ENCODE data around the gene ALG11. TPM values are rescaled to one million over a fixed set of nuclear protein-coding genes. Genes with fewer than 3 reads are reported as not detected.

Gene ALG11
- total RNA-seq, 1 donor from 2014 or later = 44.7 TPM

DNA sequence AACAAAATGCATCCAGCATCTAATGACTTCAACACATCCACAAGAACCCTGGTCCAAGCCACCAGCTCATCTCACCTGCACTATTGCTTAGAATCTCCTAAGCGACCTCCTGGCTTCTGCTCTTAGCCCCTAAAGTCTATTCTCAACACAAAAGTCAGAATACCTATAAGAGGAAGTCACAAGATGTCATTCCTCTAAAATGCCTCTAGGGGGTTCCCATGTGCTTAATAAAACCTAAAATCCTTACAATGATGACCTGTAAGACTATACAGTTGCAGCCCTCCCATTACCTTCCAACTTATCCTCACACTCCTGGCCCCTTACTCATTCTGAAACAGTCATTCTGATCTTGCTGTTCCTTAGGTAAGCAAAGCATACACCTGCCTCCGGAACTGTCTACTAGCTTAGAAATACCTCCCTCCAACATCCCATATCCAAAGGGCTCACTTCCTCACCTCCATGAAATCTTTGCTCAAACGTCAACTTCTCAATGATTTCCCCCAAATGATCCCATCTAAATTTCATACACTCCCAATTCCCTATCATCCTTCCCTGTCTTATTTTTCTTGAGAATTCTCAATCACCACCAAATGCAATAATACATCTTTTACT lies 11.0 kb upstream of the ALG11 start:
- TF ChIP-seq, protein P1, sequence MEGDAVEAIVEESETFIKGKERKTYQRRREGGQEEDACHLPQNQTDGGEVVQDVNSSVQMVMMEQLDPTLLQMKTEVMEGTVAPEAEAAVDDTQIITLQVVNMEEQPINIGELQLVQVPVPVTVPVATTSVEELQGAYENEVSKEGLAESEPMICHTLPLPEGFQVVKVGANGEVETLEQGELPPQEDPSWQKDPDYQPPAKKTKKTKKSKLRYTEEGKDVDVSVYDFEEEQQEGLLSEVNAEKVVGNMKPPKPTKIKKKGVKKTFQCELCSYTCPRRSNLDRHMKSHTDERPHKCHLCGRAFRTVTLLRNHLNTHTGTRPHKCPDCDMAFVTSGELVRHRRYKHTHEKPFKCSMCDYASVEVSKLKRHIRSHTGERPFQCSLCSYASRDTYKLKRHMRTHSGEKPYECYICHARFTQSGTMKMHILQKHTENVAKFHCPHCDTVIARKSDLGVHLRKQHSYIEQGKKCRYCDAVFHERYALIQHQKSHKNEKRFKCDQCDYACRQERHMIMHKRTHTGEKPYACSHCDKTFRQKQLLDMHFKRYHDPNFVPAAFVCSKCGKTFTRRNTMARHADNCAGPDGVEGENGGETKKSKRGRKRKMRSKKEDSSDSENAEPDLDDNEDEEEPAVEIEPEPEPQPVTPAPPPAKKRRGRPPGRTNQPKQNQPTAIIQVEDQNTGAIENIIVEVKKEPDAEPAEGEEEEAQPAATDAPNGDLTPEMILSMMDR (IDR thresholded peaks at IDR 0.05; ENCODE audit: unreplicated experiment) = peak; percentile 69
- peaks cover 7% of the 10 kb centered on the region for H3K27me3 Mint-ChIP-seq (ENCODE audit: unreplicated experiment)
- no peak overlapping the region for H3K4me3 Mint-ChIP-seq (ENCODE audit: unreplicated experiment)
- no peaks in the 10 kb centered on the region for H3K9me3 Mint-ChIP-seq (ENCODE audit: unreplicated experiment)
- peaks cover 6% of the 10 kb centered on the region for H3K36me3 Mint-ChIP-seq (ENCODE audit: low read depth, unreplicated experiment)
- H3K27ac Mint-ChIP-seq (ENCODE audit: unreplicated experiment) = no peak overlapping the region
- no peak for DNase-seq (ENCODE audit: low spot score)
- peaks cover 15% of the 10 kb centered on the region for H3K4me1 Mint-ChIP-seq (ENCODE audit: unreplicated experiment)

GRCh38 chr13:52002361-52002760 lies 9.8 kb upstream of the ALG11 start:
- Mint-ChIP-seq H3K4me1 (ENCODE audit: unreplicated experiment) (peaks cover 14% of the 10 kb centered on the region), H3K27me3 (ENCODE audit: unreplicated experiment) (peaks cover 4% of the 10 kb centered on the region), H3K4me3 (ENCODE audit: unreplicated experiment) (no peak overlapping the region), H3K9me3 (ENCODE audit: unreplicated experiment) (no peaks in the 10 kb centered on the region), H3K27ac (ENCODE audit: unreplicated experiment) (no peak overlapping the region), H3K36me3 (ENCODE audit: low read depth, unreplicated experiment) (peaks cover 14% of the 10 kb centered on the region)
- no peak for DNase-seq (ENCODE audit: low spot score)
- TF ChIP-seq, protein P1 (IDR thresholded peaks at IDR 0.05; ENCODE audit: unreplicated experiment) = no peak

DNA sequence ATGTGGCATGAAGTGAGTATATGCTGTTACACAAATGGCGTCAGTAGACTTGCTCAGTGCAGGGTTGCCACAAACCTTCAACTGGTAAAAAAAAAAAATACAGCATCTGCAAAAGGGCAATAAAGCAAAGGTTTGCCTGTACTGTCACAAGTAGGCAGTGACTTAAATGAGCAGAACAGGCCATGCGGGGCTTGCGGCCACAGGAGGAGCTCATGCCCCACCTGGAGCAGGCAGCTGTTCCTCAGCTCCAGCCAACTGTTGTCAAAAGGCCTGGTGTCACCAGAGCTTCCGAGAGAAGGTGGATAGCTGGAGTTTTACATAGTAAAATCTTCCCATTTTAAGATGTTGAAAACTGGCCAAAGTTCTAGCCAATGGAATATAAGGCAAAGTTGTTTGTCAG lies 8.7 kb upstream of the ALG11 start:
- Mint-ChIP-seq H3K27ac (ENCODE audit: unreplicated experiment) (no peak overlapping the region), H3K36me3 (ENCODE audit: low read depth, unreplicated experiment) (peaks cover 17% of the 10 kb centered on the region), H3K9me3 (ENCODE audit: unreplicated experiment) (no peaks in the 10 kb centered on the region), H3K27me3 (ENCODE audit: unreplicated experiment) (peaks cover 3% of the 10 kb centered on the region), H3K4me3 (ENCODE audit: unreplicated experiment) (no peak overlapping the region), H3K4me1 (ENCODE audit: unreplicated experiment) (peaks cover 10% of the 10 kb centered on the region)
- DNase-seq (ENCODE audit: low spot score) = no peak
- TF ChIP-seq, protein P1 (IDR thresholded peaks at IDR 0.05; ENCODE audit: unreplicated experiment) = no peak

- Mint-ChIP-seq H3K4me3 (ENCODE audit: unreplicated experiment) (no peak overlapping the region), H3K9me3 (ENCODE audit: unreplicated experiment) (no peaks in the 10 kb centered on the region), H3K36me3 (ENCODE audit: low read depth, unreplicated experiment) (peaks cover 17% of the 10 kb centered on the region), H3K27ac (ENCODE audit: unreplicated experiment) (peak overlapping the region; percentile 39), H3K4me1 (ENCODE audit: unreplicated experiment) (peaks cover 10% of the 10 kb centered on the region), H3K27me3 (ENCODE audit: unreplicated experiment) (peaks cover 4% of the 10 kb centered on the region)
- TF ChIP-seq, protein P1 (IDR thresholded peaks at IDR 0.05; ENCODE audit: unreplicated experiment) = no peak
- DNase-seq (ENCODE audit: low spot score) = no peak
Measured at GRCh38 chr13:52004511-52005170, 7.6 kb upstream of the ALG11 start.

- Mint-ChIP-seq H3K27ac (ENCODE audit: unreplicated experiment) (no peak overlapping the region), H3K36me3 (ENCODE audit: low read depth, unreplicated experiment) (peaks cover 17% of the 10 kb centered on the region), H3K27me3 (ENCODE audit: unreplicated experiment) (peaks cover 5% of the 10 kb centered on the region), H3K4me1 (ENCODE audit: unreplicated experiment) (peaks cover 13% of the 10 kb centered on the region), H3K4me3 (ENCODE audit: unreplicated experiment) (no peak overlapping the region), H3K9me3 (ENCODE audit: unreplicated experiment) (no peaks in the 10 kb centered on the region)
- DNase-seq (ENCODE audit: low spot score) = no peak
- TF ChIP-seq, protein P1 (IDR thresholded peaks at IDR 0.05; ENCODE audit: unreplicated experiment) = no peak
Measured at GRCh38 chr13:52005841-52006522, 6.2 kb upstream of the ALG11 start.
